NT2/D1 (cell line): ENCODE results near the gene CD46.
"Not testable (repeated sequence)": the region's sequence is repeated elsewhere in the genome, so short reads cannot be mapped to it uniquely, and the experiment has no call there.

Experiments used
- DNase-seq: peaks from one replicate; pipeline ENCODE4 v3.0.0-alpha.2; 2011; ENCODE audit warnings: low read depth, low spot score
- H3K27me3 ChIP-seq: 2 replicates; pipeline ENCODE4 v1.6.0; 2011; ENCODE audit warnings: mild to moderate bottlenecking; ENCODE audit not compliant: insufficient read length, insufficient read depth
- H3K36me3 ChIP-seq: 2 replicates; pipeline ENCODE4 v1.6.1; 2011; ENCODE audit warnings: mild to moderate bottlenecking, low read length, mixed read lengths; ENCODE audit not compliant: insufficient read depth, insufficient read length
- H3K4me1 ChIP-seq: 2 replicates; pipeline ENCODE4 v1.5.1; 2011; ENCODE audit not compliant: insufficient read depth, insufficient read length
- H3K4me3 ChIP-seq: 2 replicates; pipeline ENCODE4 v1.5.1; 2011; ENCODE audit warnings: low read depth; ENCODE audit not compliant: insufficient read length
- H3K9ac ChIP-seq: 2 replicates; pipeline ENCODE4 v1.6.0; 2011; ENCODE audit warnings: low read depth; ENCODE audit not compliant: insufficient read length
- H3K9me3 ChIP-seq: 2 replicates; pipeline ENCODE4 v1.5.1; 2011; ENCODE audit warnings: mild to moderate bottlenecking, low read length; ENCODE audit not compliant: insufficient read depth
- SUZ12 ChIP-seq: IDR thresholded peaks from 2 replicates; pipeline ENCODE4 v1.6.1; 2011; ENCODE audit not compliant: insufficient read length, insufficient read depth; ENCODE audit errors: extremely low read depth
- YY1 ChIP-seq: IDR thresholded peaks from 2 replicates; pipeline ENCODE4 v1.6.1; 2011; ENCODE audit not compliant: insufficient read length, insufficient read depth
- ZNF274 ChIP-seq: IDR thresholded peaks from 2 replicates; pipeline ENCODE4 v1.6.1; 2011; ENCODE audit warnings: mild to moderate bottlenecking, low read depth, low read length

CD46 gene

DNA sequence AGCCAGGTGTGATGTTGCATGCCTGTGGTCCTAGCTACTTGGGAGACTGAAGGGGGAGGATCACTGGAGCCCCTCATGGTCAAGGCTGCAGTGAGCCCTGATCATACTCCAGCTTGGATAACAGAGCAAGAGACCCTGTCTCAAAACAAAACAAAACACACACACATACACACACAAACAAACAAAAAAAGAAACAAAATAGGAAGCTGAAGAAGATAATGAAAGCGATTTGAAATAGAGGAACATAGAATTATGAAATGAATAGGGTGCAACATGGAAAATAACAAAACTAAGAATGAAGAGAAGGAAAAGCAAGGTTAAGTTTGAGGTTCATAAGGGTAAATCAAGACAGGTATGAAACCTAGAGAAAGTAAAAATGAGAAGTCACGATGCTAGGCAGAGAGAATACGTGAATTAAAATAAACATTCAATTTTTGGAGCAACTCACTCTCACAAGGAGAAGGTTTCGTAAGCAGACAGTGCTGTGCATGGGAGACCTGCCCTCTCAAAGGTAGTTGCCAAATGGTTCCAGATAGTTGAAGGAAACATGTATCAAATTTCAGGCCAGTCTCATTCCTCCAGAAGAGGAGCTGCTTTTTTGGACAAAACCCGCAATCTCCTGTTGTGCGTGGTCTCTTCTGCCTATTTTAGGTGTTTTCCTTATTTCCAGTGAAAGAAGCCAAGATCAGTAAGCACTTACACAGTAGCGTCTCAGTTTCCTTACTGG, 3.3 kb downstream of the CD46 start:
- DNase-seq, result no peak
- no peak overlapping the region for H3K4me3 ChIP-seq
- no peaks in the 10 kb centered on the region for H3K4me1 ChIP-seq
- no peak for TF ChIP-seq ZNF274
- TF ChIP-seq YY1, result no peak
- TF ChIP-seq SUZ12, result no peak
- no peaks in the 10 kb centered on the region for H3K27me3 ChIP-seq
- H3K36me3 ChIP-seq, result peaks cover 41% of the 10 kb centered on the region
- H3K9ac ChIP-seq, result no peak overlapping the region
- H3K9me3 ChIP-seq, result no peaks in the 10 kb centered on the region

DNA sequence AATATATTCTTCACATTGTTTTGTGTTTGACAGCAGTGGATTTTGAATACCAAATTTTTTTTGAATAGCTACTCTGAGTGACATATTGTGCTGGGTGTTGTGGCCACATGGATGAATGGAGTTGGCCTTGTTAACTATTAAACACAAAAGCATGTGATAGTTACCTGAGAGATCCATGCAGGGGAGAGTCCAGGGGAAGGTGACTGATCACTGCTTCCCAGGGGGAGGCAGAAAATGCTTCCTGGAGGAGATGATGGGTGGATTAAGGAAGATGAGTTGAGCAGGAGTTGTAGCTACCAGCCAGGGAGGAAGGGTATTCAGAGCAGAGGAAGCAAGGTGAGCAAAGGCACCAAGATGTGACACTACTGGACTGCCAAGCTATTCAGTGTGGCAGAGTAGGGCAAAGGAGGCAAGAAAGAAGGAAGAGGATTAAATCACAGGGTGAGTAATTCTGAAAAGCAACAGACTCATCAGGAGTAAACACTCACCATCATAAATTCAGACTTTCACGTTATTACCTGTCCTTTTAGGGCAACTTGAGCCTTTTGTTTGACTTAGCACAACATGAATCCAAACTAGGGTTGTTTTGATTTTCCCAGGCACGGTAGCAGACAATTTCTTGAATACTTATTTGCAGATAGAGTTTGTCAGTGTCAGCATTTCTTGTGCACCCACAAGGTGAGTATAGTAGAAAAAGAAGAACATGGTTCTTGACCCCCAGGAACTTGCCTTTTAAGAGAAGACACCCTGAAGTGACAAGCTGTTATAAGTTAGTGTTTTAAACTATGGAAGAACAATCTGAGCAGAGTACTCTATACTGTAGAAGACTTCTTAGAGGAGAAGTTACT, 4.2 kb downstream of the CD46 start:
- H3K9me3 ChIP-seq, result no peaks in the 10 kb centered on the region
- TF ChIP-seq YY1, result no peak
- H3K4me1 ChIP-seq, result no peaks in the 10 kb centered on the region
- no peak for DNase-seq
- H3K27me3 ChIP-seq, result no peaks in the 10 kb centered on the region
- H3K36me3 ChIP-seq, result peaks cover 49% of the 10 kb centered on the region
- no peak overlapping the region for H3K4me3 ChIP-seq
- H3K9ac ChIP-seq, result no peak overlapping the region

DNA sequence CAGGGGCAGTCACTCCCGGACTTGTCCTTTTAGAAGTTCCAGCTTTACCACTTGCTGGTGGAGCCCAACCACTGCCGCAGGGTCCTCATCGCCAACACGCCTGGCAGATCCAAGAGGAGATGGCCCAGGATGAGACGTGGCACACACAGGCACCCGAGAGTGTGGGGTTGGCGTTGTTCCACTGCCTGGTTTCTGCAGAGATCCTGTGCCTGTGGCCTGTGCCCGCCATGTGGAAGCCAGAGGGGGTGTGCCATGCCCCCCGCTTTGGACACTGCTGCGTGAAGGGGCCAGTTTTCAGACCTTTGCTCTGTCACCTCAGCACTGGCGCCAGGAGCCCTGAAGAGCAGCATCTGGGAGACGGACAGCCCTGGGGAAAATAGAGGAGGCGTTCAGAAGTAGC, 10.8 kb downstream of the CD46 start:
- no peak for TF ChIP-seq SUZ12
- no peak for TF ChIP-seq YY1
- TF ChIP-seq ZNF274, result no peak
- peaks cover 92% of the 10 kb centered on the region for H3K36me3 ChIP-seq
- H3K27me3 ChIP-seq, result no peaks in the 10 kb centered on the region
- no peak overlapping the region for H3K9ac ChIP-seq
- no peak for DNase-seq
- no peaks in the 10 kb centered on the region for H3K4me1 ChIP-seq
- H3K9me3 ChIP-seq, result peaks cover 6% of the 10 kb centered on the region; the same call in 1 of the 2 replicates
- H3K4me3 ChIP-seq, result no peak overlapping the region

DNA sequence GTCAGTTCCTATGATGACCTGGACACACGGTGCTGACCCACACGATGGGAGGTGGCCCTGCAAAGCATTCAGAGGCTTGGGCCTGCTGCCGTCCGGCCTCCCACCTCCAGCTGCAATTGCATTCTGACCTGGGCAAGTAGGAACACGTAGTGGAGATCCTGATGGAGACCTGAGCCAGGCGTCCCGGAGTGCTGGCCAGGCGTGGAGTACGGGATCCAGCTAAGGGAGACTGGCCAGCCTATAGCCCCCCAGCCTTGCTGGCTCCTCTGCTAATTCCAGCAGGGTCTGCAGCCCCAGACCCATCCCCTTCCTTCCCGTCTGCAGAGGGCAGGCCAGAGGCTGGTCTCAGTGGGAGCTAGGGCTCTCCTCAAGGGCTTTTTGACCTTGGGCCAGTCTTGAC, 11.2 kb downstream of the CD46 start:
- no peak overlapping the region for H3K9ac ChIP-seq
- no peak for DNase-seq
- no peak overlapping the region for H3K4me3 ChIP-seq
- H3K27me3 ChIP-seq, result no peaks in the 10 kb centered on the region
- peaks cover 6% of the 10 kb centered on the region; the same call in 1 of the 2 replicates for H3K9me3 ChIP-seq
- H3K36me3 ChIP-seq, result peaks cover 93% of the 10 kb centered on the region
- H3K4me1 ChIP-seq, result no peaks in the 10 kb centered on the region
- TF ChIP-seq ZNF274, result no peak
- TF ChIP-seq YY1, result no peak
- no peak for TF ChIP-seq SUZ12

DNA sequence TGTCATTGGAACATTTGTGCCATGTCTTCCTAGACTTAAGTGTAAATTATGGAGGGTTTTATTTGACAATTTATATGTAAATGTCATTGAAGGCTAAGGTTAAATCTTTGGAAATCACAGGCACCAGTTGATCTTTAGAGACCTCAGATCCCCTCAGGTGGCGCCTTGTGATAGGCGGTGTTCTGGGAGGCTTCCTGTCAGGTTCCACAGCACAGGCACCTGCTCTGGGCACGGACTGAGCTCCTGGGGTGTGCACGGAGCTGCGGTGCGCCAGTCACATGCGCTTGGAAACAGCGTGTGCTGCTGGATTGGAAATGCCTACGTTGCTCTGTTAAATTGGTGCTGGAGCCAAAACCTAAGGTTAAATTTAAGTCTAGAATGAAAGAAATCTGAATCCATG, 12.1 kb downstream of the CD46 start:
- H3K4me3 ChIP-seq, result no peak overlapping the region
- no peak for DNase-seq
- H3K9ac ChIP-seq, result no peak overlapping the region
- H3K36me3 ChIP-seq, result peaks cover 93% of the 10 kb centered on the region
- H3K27me3 ChIP-seq, result no peaks in the 10 kb centered on the region
- peaks cover 6% of the 10 kb centered on the region; the same call in 1 of the 2 replicates for H3K9me3 ChIP-seq
- no peaks in the 10 kb centered on the region for H3K4me1 ChIP-seq
- TF ChIP-seq ZNF274 (no peak), YY1 (no peak), SUZ12 (no peak)

DNA sequence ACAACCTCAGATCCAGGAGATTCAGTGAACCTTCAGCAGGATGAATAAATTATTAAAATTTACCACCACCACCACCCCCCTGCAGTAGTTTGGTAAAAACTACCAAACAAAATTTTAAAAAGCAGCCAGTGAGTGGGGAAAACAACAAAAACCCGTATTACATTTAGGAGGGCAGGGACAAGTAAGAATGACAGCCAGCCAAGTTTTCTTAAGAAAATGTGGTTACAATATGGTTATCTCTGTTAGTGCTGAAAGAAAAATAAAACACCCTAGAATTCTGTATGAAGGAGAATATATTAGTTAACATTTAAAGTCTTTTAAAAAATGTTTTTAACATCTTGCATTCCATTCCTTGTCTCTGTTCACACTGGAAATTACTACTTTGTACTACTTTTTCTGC, 14.7 kb downstream of the CD46 start:
- peaks cover 78% of the 10 kb centered on the region for H3K36me3 ChIP-seq
- TF ChIP-seq ZNF274 (no peak), YY1 (no peak)
- no peak for DNase-seq

DNA sequence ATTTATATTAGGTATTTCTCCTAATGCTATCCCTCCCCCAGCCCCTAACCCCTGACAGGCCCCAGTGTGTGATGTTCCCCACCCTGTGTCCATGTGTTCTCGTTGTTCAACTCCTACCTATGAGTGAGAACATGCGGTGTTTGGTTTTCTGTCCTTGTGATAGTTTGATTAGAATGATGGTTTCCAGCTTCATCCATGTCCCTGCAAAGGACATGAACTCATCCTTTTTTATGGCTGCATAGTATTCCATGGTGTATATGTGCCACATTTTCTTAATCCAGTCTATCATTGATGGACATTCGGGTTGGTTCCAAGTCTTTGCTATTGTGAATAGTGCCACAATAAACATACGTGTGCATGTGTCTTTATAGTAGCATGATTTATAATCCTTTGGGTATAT, 18.7 kb downstream of the CD46 start:
- Histone ChIP-seq H3K36me3 (peaks cover 44% of the 10 kb centered on the region), H3K9me3 (peaks cover 11% of the 10 kb centered on the region; the same call in 1 of the 2 replicates)
- DNase-seq, H3K4me3 ChIP-seq, H3K9ac ChIP-seq, H3K27me3 ChIP-seq, H3K4me1 ChIP-seq: not testable (repeated sequence)

More for the DNA sequence above, 14.7 kb downstream of the CD46 start:
- Histone ChIP-seq H3K4me1 (no peaks in the 10 kb centered on the region), H3K27me3 (no peaks in the 10 kb centered on the region), H3K4me3 (no peak overlapping the region), H3K9ac (no peak overlapping the region), H3K9me3 (peaks cover 17% of the 10 kb centered on the region; the same call in 1 of the 2 replicates)

DNA sequence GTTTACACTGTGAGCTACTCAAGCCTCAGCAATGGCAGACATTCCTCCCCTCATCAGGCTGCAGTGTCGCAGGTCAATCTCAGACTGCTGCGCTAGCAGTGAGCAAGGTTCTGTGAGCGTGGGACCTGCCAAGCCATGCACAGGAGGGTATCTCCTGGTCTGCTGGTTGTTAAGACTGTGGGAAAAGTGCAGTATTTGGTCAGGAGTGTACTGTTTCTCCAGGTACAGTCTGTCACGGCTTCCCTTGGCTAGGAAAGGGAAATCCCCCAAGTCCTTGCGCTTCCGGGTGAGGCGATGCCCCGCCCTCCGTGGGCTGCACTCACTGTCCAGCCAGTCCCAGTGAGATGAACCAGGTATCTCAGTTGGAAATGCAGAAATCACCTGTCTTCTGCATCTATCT, 24.2 kb downstream of the CD46 start:
- not testable (repeated sequence) for H3K4me3 ChIP-seq, H3K4me1 ChIP-seq, H3K27me3 ChIP-seq, DNase-seq
- Histone ChIP-seq H3K9me3 (peaks cover 12% of the 10 kb centered on the region; the same call in 1 of the 2 replicates), H3K36me3 (peaks cover 29% of the 10 kb centered on the region), H3K9ac (peak overlapping the region; percentile 3)

DNA sequence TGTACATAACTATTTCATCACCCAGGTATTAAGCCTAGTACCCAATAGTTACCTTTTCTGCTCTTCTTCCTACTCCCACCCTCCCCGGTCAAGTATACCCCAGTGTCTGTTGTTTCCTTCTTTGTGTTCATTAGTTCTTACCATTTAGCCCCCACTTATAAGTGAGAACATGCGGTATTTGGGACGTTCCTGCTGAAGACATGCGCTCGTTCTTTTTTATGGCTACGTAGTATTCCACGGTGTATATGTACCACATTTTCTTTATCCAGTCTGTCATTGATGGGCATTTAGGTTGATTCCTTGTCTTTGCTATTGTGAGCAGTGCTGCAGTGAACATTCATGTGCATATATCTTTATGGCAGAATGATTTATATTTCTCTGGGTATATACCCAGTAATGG, 25.6 kb downstream of the CD46 start:
- H3K9ac ChIP-seq, H3K4me3 ChIP-seq, H3K27me3 ChIP-seq, H3K4me1 ChIP-seq, DNase-seq: not testable (repeated sequence)
- peaks cover 12% of the 10 kb centered on the region; the same call in 1 of the 2 replicates for H3K9me3 ChIP-seq
- H3K36me3 ChIP-seq, result peaks cover 29% of the 10 kb centered on the region
